K562 (cell line): ENCODE data around the gene PLA1A. TPM values are rescaled to one million over a fixed set of nuclear protein-coding genes. Genes with fewer than 3 reads are reported as not detected.

Experiments used
- FOXA3 ChIP-seq, 2 experiments: fragments of 450-650 bp in 1 of 2; sonication (generic) in 1 of 2; formaldehyde crosslinking; IDR thresholded peaks in 1 of 2; conservative IDR thresholded peaks in 1 of 2; 2 replicates each; pipeline versions ENCODE4 v1.4.0 to v1.8.0; 2020 to 2022; ENCODE audit warnings: mild to moderate bottlenecking in 2 of 2, missing genetic modification reagents in 1 of 2
- MAFF ChIP-seq: IDR thresholded peaks from 2 replicates; pipeline ENCODE4 v1.6.1; 2012; ENCODE audit warnings: low read length, improper control_type of control experiment
- SMARCA5 ChIP-seq: fragments of 450-650 bp; IDR thresholded peaks from 2 replicates; pipeline ENCODE4 v1.6.1; 2016
- ZBTB2 ChIP-seq: fragments of 450-650 bp; IDR thresholded peaks from 2 replicates; pipeline ENCODE4 v1.6.1; 2016; ENCODE audit warnings: antibody characterized with exemption
- ZKSCAN8 ChIP-seq: fragments of 200-800 bp; sonication (Bioruptor generic); IDR thresholded peaks from 2 replicates; pipeline ENCODE4 v1.6.1; 2016; ENCODE audit warnings: missing genetic modification characterization, missing compliant biosample characterization
- ZNF3 ChIP-seq: fragments of 250-450 bp; sonication (Bioruptor Pico); IDR thresholded peaks from 2 replicates; pipeline ENCODE4 v1.5.0; 2021; ENCODE audit warnings: mild to moderate bottlenecking, moderate library complexity
- polyA plus RNA-seq, 8 experiments: library from polyadenylated mRNA; depleted of rRNA in 4 of 8; stranded (reverse) in 5 of 8; unstranded in 3 of 8; fragments of >200 nt; fragmentation: Nextera tagmentation in 2 of 8; fragmentation: Illumina TruSeq in 1 of 8; extraction: Ambion mirVana in 2 of 8; extraction: Trizol in 1 of 8; gene quantifications; 2 replicates each; pipeline versions ENCODE4 v1.2.1 to v1.2.3, GENCODE V29; 2011 to 2014; ENCODE audit warnings: inconsistent platforms in 1 of 8, missing spikeins in 1 of 8
- total RNA-seq, 7 experiments: library from RNA; depleted of rRNA in 6 of 7; stranded (reverse); fragments of >200 nt in 6 of 7; fragmentation: Illumina TruSeq in 2 of 7; extraction: Trizol in 2 of 7; gene quantifications; 2 replicates each; pipeline versions ENCODE4 v1.2.1 to v1.2.3, GENCODE V29; 2011 to 2021; ENCODE audit warnings: low replicate concordance in 1 of 7
- TF ChIP-seq, protein P1 (sequence below): sonication (generic); formaldehyde crosslinking; IDR thresholded peaks from 2 replicates; pipeline ENCODE4 v1.8.1; 2023; ENCODE audit warnings: missing genetic modification reagents, mild to moderate bottlenecking, borderline replicate concordance
- TF ChIP-seq, protein P2 (sequence below): fragments of 450-650 bp; IDR thresholded peaks from 2 replicates; pipeline ENCODE4 v1.6.1; 2018; ENCODE audit warnings: mild to moderate bottlenecking, low read depth; ENCODE audit not compliant: partially characterized antibody
- TF ChIP-seq, protein P3 (sequence below), 2 experiments: IDR thresholded peaks; 2 replicates each; pipeline ENCODE4 v1.6.1; 2011; ENCODE audit warnings: borderline replicate concordance in 1 of 2, control low read depth in 1 of 2, low read depth in 1 of 2, low read length in 1 of 2, mild to moderate bottlenecking in 1 of 2, mixed read lengths in 1 of 2, moderate library complexity in 1 of 2; ENCODE audit not compliant: insufficient read depth in 1 of 2, insufficient read length in 1 of 2, poor library complexity in 1 of 2, severe bottlenecking in 1 of 2; ENCODE audit errors: extremely low read depth in 1 of 2
- TF ChIP-seq, protein P4 (sequence below): fragments of 250-450 bp; sonication (Bioruptor Pico); IDR thresholded peaks from 2 replicates; pipeline ENCODE4 v1.4.0; 2020

PLA1A gene
- total and polyA plus RNA-seq, 9 of the 15 experiments (the other 6 are each of a cell fraction or from before 2014, with no cell fraction given), result not detected

- TF ChIP-seq SMARCA5 (no peak), FOXA3 (CRISPR knock-in tag; conservative IDR thresholded peaks at IDR 0.05 in 1 of 2, IDR thresholded peaks at IDR 0.05 in 1 of 2) (0 out of 4 replicates have a peak, but pooled peaks of 1 of the 2 experiments have one; percentile 6), MAFF (peak; percentile 20; the same call in 1 of the 2 replicates), ZBTB2 (no peak), ZNF3 (CRISPR knock-in tag) (no peak), ZKSCAN8 (CRISPR knock-in tag) (no peak)
- TF ChIP-seq, protein P1, sequence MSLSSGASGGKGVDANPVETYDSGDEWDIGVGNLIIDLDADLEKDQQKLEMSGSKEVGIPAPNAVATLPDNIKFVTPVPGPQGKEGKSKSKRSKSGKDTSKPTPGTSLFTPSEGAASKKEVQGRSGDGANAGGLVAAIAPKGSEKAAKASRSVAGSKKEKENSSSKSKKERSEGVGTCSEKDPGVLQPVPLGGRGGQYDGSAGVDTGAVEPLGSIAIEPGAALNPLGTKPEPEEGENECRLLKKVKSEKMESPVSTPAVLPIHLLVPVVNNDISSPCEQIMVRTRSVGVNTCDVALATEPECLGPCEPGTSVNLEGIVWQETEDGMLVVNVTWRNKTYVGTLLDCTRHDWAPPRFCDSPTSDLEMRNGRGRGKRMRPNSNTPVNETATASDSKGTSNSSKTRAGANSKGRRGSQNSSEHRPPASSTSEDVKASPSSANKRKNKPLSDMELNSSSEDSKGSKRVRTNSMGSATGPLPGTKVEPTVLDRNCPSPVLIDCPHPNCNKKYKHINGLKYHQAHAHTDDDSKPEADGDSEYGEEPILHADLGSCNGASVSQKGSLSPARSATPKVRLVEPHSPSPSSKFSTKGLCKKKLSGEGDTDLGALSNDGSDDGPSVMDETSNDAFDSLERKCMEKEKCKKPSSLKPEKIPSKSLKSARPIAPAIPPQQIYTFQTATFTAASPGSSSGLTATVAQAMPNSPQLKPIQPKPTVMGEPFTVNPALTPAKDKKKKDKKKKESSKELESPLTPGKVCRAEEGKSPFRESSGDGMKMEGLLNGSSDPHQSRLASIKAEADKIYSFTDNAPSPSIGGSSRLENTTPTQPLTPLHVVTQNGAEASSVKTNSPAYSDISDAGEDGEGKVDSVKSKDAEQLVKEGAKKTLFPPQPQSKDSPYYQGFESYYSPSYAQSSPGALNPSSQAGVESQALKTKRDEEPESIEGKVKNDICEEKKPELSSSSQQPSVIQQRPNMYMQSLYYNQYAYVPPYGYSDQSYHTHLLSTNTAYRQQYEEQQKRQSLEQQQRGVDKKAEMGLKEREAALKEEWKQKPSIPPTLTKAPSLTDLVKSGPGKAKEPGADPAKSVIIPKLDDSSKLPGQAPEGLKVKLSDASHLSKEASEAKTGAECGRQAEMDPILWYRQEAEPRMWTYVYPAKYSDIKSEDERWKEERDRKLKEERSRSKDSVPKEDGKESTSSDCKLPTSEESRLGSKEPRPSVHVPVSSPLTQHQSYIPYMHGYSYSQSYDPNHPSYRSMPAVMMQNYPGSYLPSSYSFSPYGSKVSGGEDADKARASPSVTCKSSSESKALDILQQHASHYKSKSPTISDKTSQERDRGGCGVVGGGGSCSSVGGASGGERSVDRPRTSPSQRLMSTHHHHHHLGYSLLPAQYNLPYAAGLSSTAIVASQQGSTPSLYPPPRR (CRISPR knock-in tag), result no peak
- TF ChIP-seq, protein P2, sequence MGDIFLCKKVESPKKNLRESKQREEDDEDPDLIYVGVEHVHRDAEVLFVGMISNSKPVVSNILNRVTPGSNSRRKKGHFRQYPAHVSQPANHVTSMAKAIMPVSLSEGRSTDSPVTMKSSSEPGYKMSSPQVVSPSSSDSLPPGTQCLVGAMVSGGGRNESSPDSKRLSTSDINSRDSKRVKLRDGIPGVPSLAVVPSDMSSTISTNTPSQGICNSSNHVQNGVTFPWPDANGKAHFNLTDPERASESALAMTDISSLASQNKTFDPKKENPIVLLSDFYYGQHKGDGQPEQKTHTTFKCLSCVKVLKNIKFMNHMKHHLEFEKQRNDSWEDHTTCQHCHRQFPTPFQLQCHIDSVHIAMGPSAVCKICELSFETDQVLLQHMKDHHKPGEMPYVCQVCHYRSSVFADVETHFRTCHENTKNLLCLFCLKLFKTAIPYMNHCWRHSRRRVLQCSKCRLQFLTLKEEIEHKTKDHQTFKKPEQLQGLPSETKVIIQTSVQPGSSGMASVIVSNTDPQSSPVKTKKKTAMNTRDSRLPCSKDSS, result no peak
- TF ChIP-seq, protein P3, sequence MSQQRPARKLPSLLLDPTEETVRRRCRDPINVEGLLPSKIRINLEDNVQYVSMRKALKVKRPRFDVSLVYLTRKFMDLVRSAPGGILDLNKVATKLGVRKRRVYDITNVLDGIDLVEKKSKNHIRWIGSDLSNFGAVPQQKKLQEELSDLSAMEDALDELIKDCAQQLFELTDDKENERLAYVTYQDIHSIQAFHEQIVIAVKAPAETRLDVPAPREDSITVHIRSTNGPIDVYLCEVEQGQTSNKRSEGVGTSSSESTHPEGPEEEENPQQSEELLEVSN (IDR thresholded peaks at IDR 0.05; ENCODE audit: borderline replicate concordance in 1 of 2, extremely low read depth in 1 of 2, insufficient read depth in 1 of 2, insufficient read length in 1 of 2, low read depth in 1 of 2, low read length in 1 of 2, poor library complexity in 1 of 2, severe bottlenecking in 1 of 2), result no peak
- TF ChIP-seq, protein P4, sequence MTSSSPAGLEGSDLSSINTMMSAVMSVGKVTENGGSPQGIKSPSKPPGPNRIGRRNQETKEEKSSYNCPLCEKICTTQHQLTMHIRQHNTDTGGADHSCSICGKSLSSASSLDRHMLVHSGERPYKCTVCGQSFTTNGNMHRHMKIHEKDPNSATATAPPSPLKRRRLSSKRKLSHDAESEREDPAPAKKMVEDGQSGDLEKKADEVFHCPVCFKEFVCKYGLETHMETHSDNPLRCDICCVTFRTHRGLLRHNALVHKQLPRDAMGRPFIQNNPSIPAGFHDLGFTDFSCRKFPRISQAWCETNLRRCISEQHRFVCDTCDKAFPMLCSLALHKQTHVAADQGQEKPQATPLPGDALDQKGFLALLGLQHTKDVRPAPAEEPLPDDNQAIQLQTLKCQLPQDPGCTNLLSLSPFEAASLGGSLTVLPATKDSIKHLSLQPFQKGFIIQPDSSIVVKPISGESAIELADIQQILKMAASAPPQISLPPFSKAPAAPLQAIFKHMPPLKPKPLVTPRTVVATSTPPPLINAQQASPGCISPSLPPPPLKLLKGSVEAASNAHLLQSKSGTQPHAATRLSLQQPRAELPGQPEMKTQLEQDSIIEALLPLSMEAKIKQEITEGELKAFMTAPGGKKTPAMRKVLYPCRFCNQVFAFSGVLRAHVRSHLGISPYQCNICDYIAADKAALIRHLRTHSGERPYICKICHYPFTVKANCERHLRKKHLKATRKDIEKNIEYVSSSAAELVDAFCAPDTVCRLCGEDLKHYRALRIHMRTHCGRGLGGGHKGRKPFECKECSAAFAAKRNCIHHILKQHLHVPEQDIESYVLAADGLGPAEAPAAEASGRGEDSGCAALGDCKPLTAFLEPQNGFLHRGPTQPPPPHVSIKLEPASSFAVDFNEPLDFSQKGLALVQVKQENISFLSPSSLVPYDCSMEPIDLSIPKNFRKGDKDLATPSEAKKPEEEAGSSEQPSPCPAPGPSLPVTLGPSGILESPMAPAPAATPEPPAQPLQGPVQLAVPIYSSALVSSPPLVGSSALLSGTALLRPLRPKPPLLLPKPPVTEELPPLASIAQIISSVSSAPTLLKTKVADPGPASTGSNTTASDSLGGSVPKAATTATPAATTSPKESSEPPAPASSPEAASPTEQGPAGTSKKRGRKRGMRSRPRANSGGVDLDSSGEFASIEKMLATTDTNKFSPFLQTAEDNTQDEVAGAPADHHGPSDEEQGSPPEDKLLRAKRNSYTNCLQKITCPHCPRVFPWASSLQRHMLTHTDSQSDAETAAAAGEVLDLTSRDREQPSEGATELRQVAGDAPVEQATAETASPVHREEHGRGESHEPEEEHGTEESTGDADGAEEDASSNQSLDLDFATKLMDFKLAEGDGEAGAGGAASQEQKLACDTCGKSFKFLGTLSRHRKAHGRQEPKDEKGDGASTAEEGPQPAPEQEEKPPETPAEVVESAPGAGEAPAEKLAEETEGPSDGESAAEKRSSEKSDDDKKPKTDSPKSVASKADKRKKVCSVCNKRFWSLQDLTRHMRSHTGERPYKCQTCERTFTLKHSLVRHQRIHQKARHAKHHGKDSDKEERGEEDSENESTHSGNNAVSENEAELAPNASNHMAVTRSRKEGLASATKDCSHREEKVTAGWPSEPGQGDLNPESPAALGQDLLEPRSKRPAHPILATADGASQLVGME (CRISPR knock-in tag), result no peak
Measured at GRCh38 chr3:119637679-119638477, 40.2 kb downstream of the PLA1A start (continued).
